ENCODE measurements around the gene ZNF681. TPM values are rescaled to one million over a fixed set of nuclear protein-coding genes. Genes with fewer than 3 reads are reported as not detected.

The ZNF681 gene
- total and polyA plus RNA-seq, 10 of the 15 experiments (the other 5 are each of a cell fraction or from before 2014, with no cell fraction given) = 0.11 to 0.41 (median 0.24) TPM; not detected in 1

DNA sequence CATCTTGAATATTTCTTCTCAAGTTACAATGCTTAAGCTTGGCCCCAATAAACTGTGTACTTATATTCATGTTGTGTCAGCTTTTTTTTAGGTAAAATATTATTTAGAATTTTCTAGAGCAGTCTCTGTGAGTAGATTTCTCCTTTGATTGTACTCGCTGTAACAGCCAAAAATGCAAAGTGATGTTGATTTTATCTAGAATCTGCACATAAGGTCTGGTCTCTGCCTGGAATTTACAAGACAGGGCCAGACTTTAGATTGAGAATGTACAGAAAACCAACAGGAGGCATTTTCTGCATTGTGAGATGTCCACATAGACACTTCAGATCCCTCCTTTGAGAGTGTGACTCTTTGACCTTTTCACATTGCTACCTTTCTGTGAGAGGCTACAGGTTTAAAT lies 43.1 kb upstream of the ZNF681 start (continued):
- TF ChIP-seq CBX5 (IDR thresholded peaks at IDR 0.05; ENCODE audit: low read depth) (no peak), CBX3 (IDR thresholded peaks at IDR 0.05; ENCODE audit: borderline replicate concordance, low read depth) (no peak), NFIC (IDR thresholded peaks at IDR 0.05; ENCODE audit: low read depth, low read length) (no peak), CHD1 (IDR thresholded peaks at IDR 0.05; ENCODE audit: low read depth, low read length) (no peak), CHD2 (IDR thresholded peaks at IDR 0.05; ENCODE audit: borderline replicate concordance, low read depth, low read length) (no peak), CHD4 (IDR thresholded peaks at IDR 0.05) (no peak), SIN3A (IDR thresholded peaks at IDR 0.05; ENCODE audit: low read depth, low read length) (no peak)
- TF ChIP-seq, protein P1, sequence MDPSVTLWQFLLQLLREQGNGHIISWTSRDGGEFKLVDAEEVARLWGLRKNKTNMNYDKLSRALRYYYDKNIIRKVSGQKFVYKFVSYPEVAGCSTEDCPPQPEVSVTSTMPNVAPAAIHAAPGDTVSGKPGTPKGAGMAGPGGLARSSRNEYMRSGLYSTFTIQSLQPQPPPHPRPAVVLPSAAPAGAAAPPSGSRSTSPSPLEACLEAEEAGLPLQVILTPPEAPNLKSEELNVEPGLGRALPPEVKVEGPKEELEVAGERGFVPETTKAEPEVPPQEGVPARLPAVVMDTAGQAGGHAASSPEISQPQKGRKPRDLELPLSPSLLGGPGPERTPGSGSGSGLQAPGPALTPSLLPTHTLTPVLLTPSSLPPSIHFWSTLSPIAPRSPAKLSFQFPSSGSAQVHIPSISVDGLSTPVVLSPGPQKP (IDR thresholded peaks at IDR 0.05; ENCODE audit: low read depth, low read length) = no peak

- BruUV-seq (replicated peaks) = no TSS peak
- intact Hi-C loops (cut with micrococcal nuclease; ENCODE audit: unreplicated experiment) = no loop called here
- TF ChIP-seq ZNF217 (IDR thresholded peaks at IDR 0.05) (no peak), POLR2AphosphoS2 (IDR thresholded peaks at IDR 0.05; ENCODE audit: low read depth, low read length) (no peak), MYC (IDR thresholded peaks at IDR 0.05; ENCODE audit: insufficient read depth, insufficient read length, insufficient replicate concordance, low read length, severe bottlenecking) (no peak), TARDBP (IDR thresholded peaks at IDR 0.05; ENCODE audit: borderline replicate concordance) (no peak), CREM (IDR thresholded peaks at IDR 0.05; ENCODE audit: low read depth) (no peak), NR2C2 (IDR thresholded peaks at IDR 0.05; ENCODE audit: borderline replicate concordance, control insufficient read depth, insufficient read length, low read depth) (no peak), POU2F2 (IDR thresholded peaks at IDR 0.05; ENCODE audit: borderline replicate concordance, low read depth, low read length) (no peak), ATF3 (IDR thresholded peaks at IDR 0.05; ENCODE audit: borderline replicate concordance, extremely low read depth, low read depth, low read length) (no peak), KLF5 (IDR thresholded peaks at IDR 0.05; ENCODE audit: partially characterized antibody) (no peak), YY1 (IDR thresholded peaks at IDR 0.05; ENCODE audit: low read depth, low read length) (no peak)
- TF ChIP-seq, protein P2, sequence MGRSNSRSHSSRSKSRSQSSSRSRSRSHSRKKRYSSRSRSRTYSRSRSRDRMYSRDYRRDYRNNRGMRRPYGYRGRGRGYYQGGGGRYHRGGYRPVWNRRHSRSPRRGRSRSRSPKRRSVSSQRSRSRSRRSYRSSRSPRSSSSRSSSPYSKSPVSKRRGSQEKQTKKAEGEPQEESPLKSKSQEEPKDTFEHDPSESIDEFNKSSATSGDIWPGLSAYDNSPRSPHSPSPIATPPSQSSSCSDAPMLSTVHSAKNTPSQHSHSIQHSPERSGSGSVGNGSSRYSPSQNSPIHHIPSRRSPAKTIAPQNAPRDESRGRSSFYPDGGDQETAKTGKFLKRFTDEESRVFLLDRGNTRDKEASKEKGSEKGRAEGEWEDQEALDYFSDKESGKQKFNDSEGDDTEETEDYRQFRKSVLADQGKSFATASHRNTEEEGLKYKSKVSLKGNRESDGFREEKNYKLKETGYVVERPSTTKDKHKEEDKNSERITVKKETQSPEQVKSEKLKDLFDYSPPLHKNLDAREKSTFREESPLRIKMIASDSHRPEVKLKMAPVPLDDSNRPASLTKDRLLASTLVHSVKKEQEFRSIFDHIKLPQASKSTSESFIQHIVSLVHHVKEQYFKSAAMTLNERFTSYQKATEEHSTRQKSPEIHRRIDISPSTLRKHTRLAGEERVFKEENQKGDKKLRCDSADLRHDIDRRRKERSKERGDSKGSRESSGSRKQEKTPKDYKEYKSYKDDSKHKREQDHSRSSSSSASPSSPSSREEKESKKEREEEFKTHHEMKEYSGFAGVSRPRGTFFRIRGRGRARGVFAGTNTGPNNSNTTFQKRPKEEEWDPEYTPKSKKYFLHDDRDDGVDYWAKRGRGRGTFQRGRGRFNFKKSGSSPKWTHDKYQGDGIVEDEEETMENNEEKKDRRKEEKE (IDR thresholded peaks at IDR 0.05) = no peak
- TF ChIP-seq, protein P1 (IDR thresholded peaks at IDR 0.05; ENCODE audit: low read depth, low read length) = no peak
Measured at GRCh38 chr19:23800868-23801267, 42.2 kb upstream of the ZNF681 start.

More at GRCh38 chr19:23800868-23801267, 42.2 kb upstream of the ZNF681 start:
- H3K4me2 ChIP-seq (ENCODE audit: control insufficient read depth, insufficient read depth) = no peak overlapping the region
- no peaks in the 10 kb centered on the region for H4K20me1 ChIP-seq (ENCODE audit: control insufficient read depth, insufficient read depth)
- SMC1A ChIA-PET (ENCODE audit: uncharacterized antibody, unreplicated experiment) = no interaction called here
- ATAC-seq = no peak
- CTCF ChIA-PET = no interaction called here
- no peak overlapping the region for H3K9ac ChIP-seq (ENCODE audit: control insufficient read depth, insufficient read depth, low read length)
- RAD21 ChIA-PET (ENCODE audit: unreplicated experiment) = no interaction called here
- H3K79me2 ChIP-seq (ENCODE audit: control insufficient read depth, insufficient read depth, low read length) = no peaks in the 10 kb centered on the region
- POLR2A ChIA-PET = interaction anchor here (0.6 kb wide), 1 partner anchor 272 kb away, joined by 6 read pairs; no protein-coding TSS in a partner anchor
- in situ Hi-C loops (cut with MboI) = no loop called here
- H3K27me3 ChIP-seq (replicated peaks in 1 of 2; ENCODE audit: control insufficient read depth in 2 of 2, insufficient read depth in 2 of 2, low read length in 1 of 2) = no peaks in the 10 kb centered on the region
- H3K36me3 ChIP-seq (ENCODE audit: control insufficient read depth in 2 of 2, insufficient read depth in 2 of 2, low read length in 1 of 2) = no peaks in the 10 kb centered on the region
- H2AFZ ChIP-seq (ENCODE audit: control insufficient read depth, low read depth, low read length) = no peak overlapping the region
- H3K4me3 ChIP-seq = no peak overlapping the region
- H3K9me3 ChIP-seq (replicated peaks; ENCODE audit: control insufficient read depth, insufficient read depth, low read length) = no peaks in the 10 kb centered on the region; the same call in 2 of the 3 replicates
- H3K27ac ChIP-seq (ENCODE audit: control insufficient read depth, insufficient read depth) = no peak overlapping the region
- DNase-seq (ENCODE audit: low read depth, low spot score) = no peak
- no peak for FAIRE-seq
- no peaks in the 10 kb centered on the region for H3K4me1 ChIP-seq (ENCODE audit: control insufficient read depth, insufficient read depth, low read length)
